Measurements from ENCODE around the gene KRT79.

- TF ChIP-seq POLR2A (IDR thresholded peaks at IDR 0.05) (no peak), CTCF (IDR thresholded peaks at IDR 0.05) (peak; percentile 59 to 82 (median 78)), EP300 (IDR thresholded peaks at IDR 0.05) (no peak)
Measured at GRCh38 chr12:52870361-52871290, 36.5 kb upstream of the KRT79 start.
